GM23338 (cell line): Measurements from ENCODE around the gene MAD1L1. TPM values are rescaled to one million over a fixed set of nuclear protein-coding genes. Genes with fewer than 3 reads are reported as not detected.

Experiments used
- ATAC-seq: fragments of 200-7000 bp; cut with Tn5 transposase; 3 replicates; pipeline ENCODE4 v1.9.1; 2020
- DNase-seq: peaks from one replicate; pipeline ENCODE4 v3.0.0-alpha.2; 2015; ENCODE audit warnings: low spot score
- H2AFZ ChIP-seq: fragments of 200-600 bp; sonication (generic); 2 replicates; pipeline ENCODE4 v1.8.0; 2016; ENCODE audit warnings: antibody characterized with exemption, mild to moderate bottlenecking, moderate library complexity
- H3F3A ChIP-seq: fragments of 200-600 bp; sonication (generic); replicated peaks from 2 replicates; pipeline ENCODE4 v1.8.0; 2017; ENCODE audit warnings: antibody characterized with exemption, mixed run types, low read depth
- H3K27ac ChIP-seq: fragments of 200-600 bp; sonication (generic); 2 replicates; pipeline ENCODE4 v1.6.1; 2016; ENCODE audit warnings: low read depth
- H3K27me3 ChIP-seq: fragments of 200-600 bp; sonication (generic); 2 replicates; pipeline ENCODE4 v1.8.0; 2016; ENCODE audit warnings: mild to moderate bottlenecking, mixed run types, moderate library complexity; ENCODE audit not compliant: insufficient read depth
- H3K36me3 ChIP-seq: fragments of 200-600 bp; sonication (generic); 2 replicates; pipeline ENCODE4 v1.8.0; 2016; ENCODE audit warnings: mild to moderate bottlenecking; ENCODE audit not compliant: insufficient read depth
- H3K4me1 ChIP-seq: fragments of 200-600 bp; sonication (generic); 2 replicates; pipeline ENCODE4 v1.8.0; 2016; ENCODE audit warnings: mild to moderate bottlenecking, moderate library complexity; ENCODE audit not compliant: insufficient read depth
- H3K4me2 ChIP-seq: fragments of 200-600 bp; sonication (generic); 2 replicates; pipeline ENCODE4 v1.7.1; 2017; ENCODE audit warnings: mixed run types
- H3K4me3 ChIP-seq: fragments of 200-600 bp; sonication (generic); 2 replicates; pipeline ENCODE4 v1.6.1; 2016; ENCODE audit warnings: mixed run types
- H3K79me2 ChIP-seq: fragments of 200-600 bp; sonication (generic); replicated peaks from 2 replicates; pipeline ENCODE4 v1.8.0; 2017; ENCODE audit warnings: mild to moderate bottlenecking; ENCODE audit not compliant: insufficient read depth
- H3K9me2 ChIP-seq: fragments of 200-600 bp; sonication (generic); 2 replicates; pipeline ENCODE4 v1.8.0; 2017; ENCODE audit not compliant: insufficient read depth
- H4K20me1 ChIP-seq: fragments of 200-600 bp; sonication (generic); replicated peaks from 2 replicates; pipeline ENCODE4 v1.8.0; 2017; ENCODE audit warnings: mild to moderate bottlenecking; ENCODE audit not compliant: insufficient read depth
- H3K27ac Mint-ChIP-seq: 2 replicates; pipeline ENCODE4 v1.8.0; 2020; ENCODE audit warnings: inconsistent platforms, mild to moderate bottlenecking, moderate library complexity, mixed read lengths
- H3K27me3 Mint-ChIP-seq: 3 replicates; pipeline ENCODE4 v1.8.0; 2022; ENCODE audit warnings: low read depth, mild to moderate bottlenecking, moderate library complexity, mixed read lengths, inconsistent platforms; ENCODE audit not compliant: insufficient read depth, poor library complexity
- H3K36me3 Mint-ChIP-seq: 3 replicates; pipeline ENCODE4 v1.8.0; 2021; ENCODE audit warnings: low read depth, mild to moderate bottlenecking, inconsistent platforms, moderate library complexity, mixed read lengths
- H3K4me1 Mint-ChIP-seq: 3 replicates; pipeline ENCODE4 v1.8.0; 2020; ENCODE audit warnings: mild to moderate bottlenecking, inconsistent platforms, mixed read lengths
- H3K4me3 Mint-ChIP-seq: 3 replicates; pipeline ENCODE4 v1.8.0; 2021; ENCODE audit warnings: moderate library complexity, mild to moderate bottlenecking, inconsistent platforms, mixed read lengths
- H3K9me3 Mint-ChIP-seq: 3 replicates; pipeline ENCODE4 v1.8.0; 2020; ENCODE audit warnings: moderate library complexity, mild to moderate bottlenecking, inconsistent platforms, mixed read lengths
- CREB1 ChIP-seq: fragments of 250-450 bp; sonication (Bioruptor Pico); IDR thresholded peaks from 2 replicates; pipeline ENCODE4 v1.5.0; 2020; ENCODE audit warnings: low read depth, mild to moderate bottlenecking, moderate library complexity
- CTCF ChIP-seq, 2 experiments: fragments of 200-600 bp in 1 of 2; sonication (generic) in 1 of 2; conservative IDR thresholded peaks; 2 replicates each; pipeline versions ENCODE4 v1.5.1 to v1.6.1; 2016 to 2017; ENCODE audit warnings: antibody characterized with exemption in 2 of 2, low read depth in 2 of 2, mild to moderate bottlenecking in 2 of 2, moderate library complexity in 1 of 2
- EZH2phosphoT487 ChIP-seq: fragments of 200-600 bp; sonication (generic); IDR thresholded peaks from one replicate; pipeline ENCODE4 v1.8.1; 2018; ENCODE audit warnings: antibody characterized with exemption; ENCODE audit not compliant: unreplicated experiment
- JUNB ChIP-seq: IDR thresholded peaks from one replicate; pipeline ENCODE4 v1.6.1; 2016; ENCODE audit warnings: antibody characterized with exemption; ENCODE audit not compliant: unreplicated experiment
- NANOG ChIP-seq: IDR thresholded peaks from 2 replicates; pipeline ENCODE4 v1.6.1; 2016; ENCODE audit warnings: antibody characterized with exemption, borderline replicate concordance
- POLR2AphosphoS5 ChIP-seq: IDR thresholded peaks from 2 replicates; pipeline ENCODE4 v1.6.1; 2016; ENCODE audit warnings: antibody characterized with exemption, low read depth
- STAT1 ChIP-seq: IDR thresholded peaks from one replicate; pipeline ENCODE4 v1.6.1; 2016; ENCODE audit warnings: antibody characterized with exemption; ENCODE audit not compliant: unreplicated experiment
- ZNF114 ChIP-seq: fragments of 250-450 bp; sonication (Bioruptor Pico); IDR thresholded peaks from 2 replicates; pipeline ENCODE4 v1.5.0; 2020; ENCODE audit warnings: mild to moderate bottlenecking, moderate library complexity
- ZNF331 ChIP-seq: fragments of 250-450 bp; sonication (Bioruptor Pico); IDR thresholded peaks from 2 replicates; pipeline ENCODE4 v1.5.0; 2020; ENCODE audit warnings: low read depth, mild to moderate bottlenecking, moderate library complexity
- ZNF462 ChIP-seq: fragments of 250-450 bp; sonication (Bioruptor Pico); IDR thresholded peaks from 2 replicates; pipeline ENCODE4 v1.5.0; 2020; ENCODE audit warnings: mild to moderate bottlenecking, moderate library complexity
- polyA plus RNA-seq: library from polyadenylated mRNA; unstranded; fragments of >200 nt; fragmentation: Nextera tagmentation; extraction: Ambion mirVana; gene quantifications from 2 replicates; pipeline ENCODE4 v1.2.1, GENCODE V29; 2016
- total RNA-seq: library from RNA; depleted of rRNA; stranded (reverse); fragments of >200 nt; shearing (Covaris generic); gene quantifications from 2 replicates; pipeline ENCODE4 v1.2.3, GENCODE V29; 2014

Gene MAD1L1
- total and polyA plus RNA-seq, 2 experiments from 2014 or later = 40.3 to 59.3 TPM

GRCh38 chr7:2022737-2023250, 210.0 kb downstream of the MAD1L1 start:
- Mint-ChIP-seq H3K36me3 (peaks cover 9% of the 10 kb centered on the region; the same call in 1 of the 3 replicates), H3K9me3 (peaks cover 13% of the 10 kb centered on the region), H3K27me3 (peaks cover 8% of the 10 kb centered on the region), H3K27ac (no peak overlapping the region), H3K4me1 (peaks cover 5% of the 10 kb centered on the region), H3K4me3 (no peak overlapping the region)
- peaks cover 9% of the 10 kb centered on the region for H3K79me2 ChIP-seq
- H3K27me3 ChIP-seq = no peaks in the 10 kb centered on the region
- ATAC-seq = no peak
- peaks cover 4% of the 10 kb centered on the region; the same call in 1 of the 2 replicates for H4K20me1 ChIP-seq
- peaks cover 5% of the 10 kb centered on the region; the same call in 1 of the 2 replicates for H3K36me3 ChIP-seq
- H3K4me3 ChIP-seq = no peak overlapping the region
- no peak for DNase-seq
- no peaks in the 10 kb centered on the region for H3K4me1 ChIP-seq
- TF ChIP-seq STAT1 = no peak
- no peak for TF ChIP-seq CTCF (conservative IDR thresholded peaks at IDR 0.05; ENCODE audit: low read depth in 2 of 2)
- TF ChIP-seq POLR2AphosphoS5 = no peak
- TF ChIP-seq EZH2phosphoT487 = no peak
- TF ChIP-seq ZNF114 (CRISPR knock-in tag) = no peak
- TF ChIP-seq CREB1 = no peak
- no peak for TF ChIP-seq ZNF331 (CRISPR knock-in tag)
- TF ChIP-seq JUNB = no peak
- TF ChIP-seq NANOG = no peak
- no peak overlapping the region for H3K4me2 ChIP-seq
- no peak overlapping the region for H2AFZ ChIP-seq
- H3F3A ChIP-seq = no peaks in the 10 kb centered on the region
- no peak overlapping the region for H3K27ac ChIP-seq
- no peaks in the 10 kb centered on the region for H3K9me2 ChIP-seq

- Histone ChIP-seq H3F3A (no peaks in the 10 kb centered on the region), H3K4me3 (no peak overlapping the region), H3K4me1 (no peaks in the 10 kb centered on the region), H4K20me1 (peaks cover 4% of the 10 kb centered on the region; the same call in 1 of the 2 replicates), H3K4me2 (no peak overlapping the region), H3K27ac (no peak overlapping the region), H2AFZ (no peak overlapping the region), H3K9me2 (no peaks in the 10 kb centered on the region), H3K27me3 (no peaks in the 10 kb centered on the region), H3K36me3 (peaks cover 5% of the 10 kb centered on the region; the same call in 1 of the 2 replicates), H3K79me2 (peaks cover 9% of the 10 kb centered on the region)
- Mint-ChIP-seq H3K4me3 (no peak overlapping the region), H3K9me3 (peaks cover 13% of the 10 kb centered on the region), H3K27me3 (peaks cover 8% of the 10 kb centered on the region), H3K4me1 (peaks cover 8% of the 10 kb centered on the region), H3K27ac (no peak overlapping the region), H3K36me3 (peaks cover 9% of the 10 kb centered on the region; the same call in 1 of the 3 replicates)
- ATAC-seq (no peak), DNase-seq (no peak)
- TF ChIP-seq ZNF114 (CRISPR knock-in tag) (no peak), NANOG (no peak), EZH2phosphoT487 (no peak), POLR2AphosphoS5 (no peak), CREB1 (no peak), STAT1 (no peak), ZNF331 (CRISPR knock-in tag) (no peak), CTCF (conservative IDR thresholded peaks at IDR 0.05; ENCODE audit: low read depth in 2 of 2) (no peak), ZNF462 (no peak)
Measured at GRCh38 chr7:2022021-2022409, 210.7 kb downstream of the MAD1L1 start.
